HepG2 (cell line): ENCODE results near the gene MAPK11. TPM values are rescaled to one million over a fixed set of nuclear protein-coding genes. Genes with fewer than 3 reads are reported as not detected.

Source experiments
- ATAC-seq: fragments of 200-7000 bp; cut with Tn5 transposase; 3 replicates; pipeline ENCODE4 v1.9.1; 2020; ENCODE audit warnings: mild to moderate bottlenecking, moderate library complexity
- BruUV-seq: library from RNA; stranded (reverse); fragments of 400-500 nt; replicated peaks from 2 replicates; lab custom pipeline; 2021; lab: Mats Ljungman, UMichigan
- CTCF ChIA-PET: fragments of 300-600 bp; formaldehyde crosslinking; extraction: SDS; loops from one replicate; lab custom pipeline; 2021; ENCODE audit warnings: low total read pairs, inconsistent platforms, low intra/inter-chr PET ratio; lab: Yijun Ruan, JAX
- POLR2A ChIA-PET: fragments of 350-600 bp; sonication (Branson Sonifier 250); formaldehyde crosslinking; loops from one replicate; lab custom pipeline; 2020; ENCODE audit warnings: antibody characterized with exemption, inconsistent platforms; lab: Yijun Ruan, JAX
- DNase-seq: peaks from one replicate; pipeline ENCODE4 v3.0.0-alpha.2; 2015; ENCODE audit warnings: low spot score
- FAIRE-seq: peaks from 3 replicates; lab custom pipeline; 2011; peaks lifted over from hg19 to GRCh38; lab: Jason Lieb, UNC
- H2AFZ ChIP-seq: one replicate; pipeline ENCODE4 v1.6.1; 2011; ENCODE audit warnings: low read length, inconsistent platforms
- H3K27ac ChIP-seq: fragments of 300-600 bp; 3 replicates; pipeline ENCODE4 v1.8.0; 2011; ENCODE audit warnings: mixed run types, mild to moderate bottlenecking, mixed read lengths, low read length, inconsistent platforms; ENCODE audit not compliant: insufficient read depth; ENCODE audit errors: extremely low read length
- H3K27me3 ChIP-seq, 2 experiments: fragments of 200-600 bp in 1 of 2; 2 replicates in 1 of 2; 3 replicates in 1 of 2; pipeline versions ENCODE4 v1.6.0 to v1.8.0; 2011; ENCODE audit warnings: low read length in 2 of 2, mild to moderate bottlenecking in 2 of 2, moderate library complexity in 2 of 2, inconsistent platforms in 1 of 2; ENCODE audit not compliant: insufficient read depth in 2 of 2, control insufficient read depth in 1 of 2
- H3K36me3 ChIP-seq, 2 experiments: fragments of 200-600 bp in 1 of 2; replicated peaks in 1 of 2; 2 replicates in 1 of 2; 3 replicates in 1 of 2; pipeline versions ENCODE4 v1.5.1 to v1.8.0; 2011; ENCODE audit warnings: low read length in 2 of 2, inconsistent platforms in 1 of 2; ENCODE audit not compliant: insufficient read depth in 2 of 2, control insufficient read depth in 1 of 2
- H3K4me1 ChIP-seq: 2 replicates; pipeline ENCODE4 v1.5.1; 2012; ENCODE audit warnings: low read length, inconsistent platforms; ENCODE audit not compliant: insufficient read depth
- H3K4me2 ChIP-seq: 2 replicates; pipeline ENCODE4 v1.6.0; 2011; ENCODE audit warnings: low read depth, low read length, inconsistent platforms
- H3K4me3 ChIP-seq, 3 experiments: fragments of 200-600 bp in 1 of 3; sonication (generic), shearing (Covaris generic) in 1 of 3; replicated peaks in 1 of 3; 2 replicates each; pipeline ENCODE4 v1.5.1; 2011 to 2016; ENCODE audit warnings: low read length in 3 of 3, inconsistent platforms in 2 of 3, low read depth in 2 of 3, mild to moderate bottlenecking in 2 of 3, control low read depth in 1 of 3, mixed read lengths in 1 of 3; ENCODE audit not compliant: insufficient read depth in 1 of 3
- H3K79me2 ChIP-seq: one replicate; pipeline ENCODE4 v1.6.1; 2011; ENCODE audit warnings: low read length, inconsistent platforms; ENCODE audit not compliant: insufficient read depth
- H3K9ac ChIP-seq: 2 replicates; pipeline ENCODE4 v1.6.0; 2011; ENCODE audit warnings: mild to moderate bottlenecking, low read depth, low read length, inconsistent platforms; ENCODE audit not compliant: insufficient read depth
- H3K9me3 ChIP-seq: 2 replicates; pipeline ENCODE4 v1.5.1; 2012; ENCODE audit warnings: mild to moderate bottlenecking, low read length
- H4K20me1 ChIP-seq: 2 replicates; pipeline ENCODE4 v1.6.0; 2011; ENCODE audit warnings: inconsistent platforms, mild to moderate bottlenecking, low read length, moderate library complexity; ENCODE audit not compliant: insufficient read depth
- AGO2 ChIP-seq: fragments of 200-400 bp; formaldehyde crosslinking; optimal IDR thresholded peaks from 2 replicates; pipeline ENCODE3; 2017; ENCODE audit warnings: mild to moderate bottlenecking, low read depth, low read length, moderate library complexity
- NFYC ChIP-seq: IDR thresholded peaks from 2 replicates; pipeline ENCODE4 v1.6.1; 2016; ENCODE audit warnings: missing genetic modification reagents, missing compliant biosample characterization
- ZBTB33 ChIP-seq: sonication (generic); formaldehyde crosslinking; IDR thresholded peaks from 2 replicates; pipeline ENCODE4 v1.4.0; 2020; ENCODE audit warnings: missing genetic modification reagents
- ZNF574 ChIP-seq: sonication (generic); formaldehyde crosslinking; IDR thresholded peaks from 2 replicates; pipeline ENCODE4 v1.4.0; 2020; ENCODE audit warnings: missing genetic modification reagents
- ZNF740 ChIP-seq: sonication (generic); formaldehyde crosslinking; IDR thresholded peaks from 2 replicates; pipeline ENCODE4 v1.4.0; 2020; ENCODE audit warnings: missing genetic modification reagents
- WGBS: methylation state at CpG from one replicate; pipeline ENCODE4 v1.1.6; 2017; ENCODE audit warnings: low lambda C conversion rate; 5-methylcytosine and 5-hydroxymethylcytosine counted together
- in situ Hi-C: cut with HindIII; loops from 2 replicates; pipeline ENCODE4 v1.10.0; 2017; ENCODE audit warnings: low pct_unique_long_range_greater_than_20kb; ENCODE audit not compliant: extremely low pct_ligation_motif_present
- intact Hi-C: fragments of 100-400 bp; cut with micrococcal nuclease; formaldehyde crosslinking; loops from one replicate; pipeline ENCODE4 v1.10.0; 2022; ENCODE audit not compliant: unreplicated experiment
- polyA plus RNA-seq, 8 experiments: library from polyadenylated mRNA; depleted of rRNA in 3 of 8; stranded (reverse) in 7 of 8; unstranded in 1 of 8; fragments of >200 nt; fragmentation: Illumina TruSeq in 4 of 8; extraction: Trizol in 4 of 8; gene quantifications; 2 replicates each; pipeline versions ENCODE4 v1.2.1 to v1.2.3, GENCODE V29; 2011 to 2016; ENCODE audit warnings: low read depth in 4 of 8, missing spikeins in 1 of 8, mixed read lengths in 1 of 8; ENCODE audit not compliant: insufficient read depth in 1 of 8
- total RNA-seq, 5 experiments: library from RNA; depleted of rRNA; stranded (reverse); fragments of >200 nt; fragmentation: Illumina TruSeq; extraction: Trizol; gene quantifications; 2 replicates each; pipeline ENCODE4 v1.2.3, GENCODE V29; 2016; ENCODE audit warnings: low read depth in 1 of 5

MAPK11 gene
- total and polyA plus RNA-seq, 2 of the 13 experiments (the other 11 are each of a cell fraction or from before 2014, with no cell fraction given), result 0.15 to 0.17 TPM

- intact Hi-C loops (no loop called here), in situ Hi-C loops (no loop called here)
- peaks cover 86% of the 10 kb centered on the region for H3K4me1 ChIP-seq
- H3K9ac ChIP-seq, result no peak overlapping the region
- no peaks in the 10 kb centered on the region for H3K27me3 ChIP-seq
- H3K4me2 ChIP-seq, result no peak overlapping the region
- no TSS peak for BruUV-seq
- H3K36me3 ChIP-seq, result peaks cover 0 to 2% of the 10 kb centered on the region in 2 experiments; a peak in 1 of 5 replicates
- ChIA-PET CTCF (no interaction called here), POLR2A (no interaction called here)
- H4K20me1 ChIP-seq, result peaks cover 12% of the 10 kb centered on the region; the same call in 1 of the 2 replicates
- H3K79me2 ChIP-seq, result peaks cover 77% of the 10 kb centered on the region
- 0 out of 2 replicates have a peak, but pooled peaks have one; percentile 19 for TF ChIP-seq ZBTB33 (CRISPR knock-in tag)
- TF ChIP-seq ZNF740 (CRISPR knock-in tag), result no peak
- peak; percentile 70 for TF ChIP-seq AGO2
- TF ChIP-seq NFYC, result no peak
- TF ChIP-seq ZNF574 (CRISPR knock-in tag), result no peak
- no peak for ATAC-seq
- H3K27ac ChIP-seq, result no peak overlapping the region
- H3K4me3 ChIP-seq, result no peak overlapping the region; a peak in 1 of 6 replicates
- H3K9me3 ChIP-seq, result no peaks in the 10 kb centered on the region
- 91% methylated on average over 8 of the region's 14 CpGs for whole genome bisulfite sequencing
- FAIRE-seq, result no peak
- no peak for DNase-seq
- H2AFZ ChIP-seq, result no peak overlapping the region
These were observed 30.6 kb upstream of the MAPK11 start for GRCh38 chr22:50300620-50301257.
